Measurements from ENCODE around the gene ZDHHC12. TPM values are rescaled to one million over a fixed set of nuclear protein-coding genes. Genes with fewer than 3 reads are reported as not detected.

The ZDHHC12 gene
- total and polyA plus RNA-seq, 2 of the 8 experiments (the other 6 are each of a cell fraction or from before 2014, with no cell fraction given) = 35.0 to 93.8 TPM

GRCh38 chr9:128735373-128735772 is 11.4 kb upstream of the ZDHHC12 start:
- H2BK120ac ChIP-seq (replicated peaks; ENCODE audit: low read depth, low read length) = no peak overlapping the region
- H3K56ac ChIP-seq (replicated peaks; ENCODE audit: insufficient read length, low read depth, low read length) = no peak overlapping the region
- H2BK15ac ChIP-seq (ENCODE audit: low read length) = no peak overlapping the region
- POLR2A ChIA-PET (ENCODE audit: partially characterized antibody) = interaction anchor here (0.9 to 3.0 kb wide), 7 partner anchors 10 to 99 kb away, joined by 3 to 15 read pairs (median 4); partner anchors contain the start of genes ENDOG and ZDHHC12
- no peak for TF ChIP-seq RXRA (IDR thresholded peaks at IDR 0.05; ENCODE audit: insufficient read depth, low read depth, low read length)
- TF ChIP-seq EP300 (IDR thresholded peaks at IDR 0.05; ENCODE audit: borderline replicate concordance in 1 of 2, low read depth in 2 of 2, low read length in 2 of 2) = no peak
- TF ChIP-seq RFX5 (IDR thresholded peaks at IDR 0.05; ENCODE audit: borderline replicate concordance, low read depth, low read length) = no peak
- no peak overlapping the region for H3K4me2 ChIP-seq (ENCODE audit: insufficient read depth in 1 of 2, low read depth in 2 of 2, low read length in 2 of 2)
- CTCF ChIA-PET (ENCODE audit: partially characterized antibody) = interaction anchor here (0.6 to 6.5 kb wide), 7 partner anchors 11 to 85 kb away, joined by 3 to 104 read pairs (median 5); partner anchors contain the start of gene ZER1
- H2BK5ac ChIP-seq (ENCODE audit: low read depth, low read length) = no peak overlapping the region
- H3K18ac ChIP-seq (ENCODE audit: extremely low read depth, low read length) = no peak overlapping the region
- H2BK20ac ChIP-seq (ENCODE audit: low read length) = no peak overlapping the region
- H2AFZ ChIP-seq (ENCODE audit: low read length) = no peak overlapping the region
- H2BK12ac ChIP-seq (ENCODE audit: low read depth, low read length) = no peak overlapping the region
- no peaks in the 10 kb centered on the region for H3K23me2 ChIP-seq (ENCODE audit: low read depth, low read length)
- FAIRE-seq (no peak), DNase-seq (ENCODE audit: low read depth in 1 of 2, low spot score in 2 of 2) (no peak)
- H4K91ac ChIP-seq (replicated peaks; ENCODE audit: insufficient read length, low read length) = no peak overlapping the region
- no peak overlapping the region for H4K8ac ChIP-seq (ENCODE audit: extremely low read depth, insufficient read depth, low read length)
- H3K27me3 ChIP-seq (replicated peaks in 1 of 4; ENCODE audit: control insufficient read depth in 3 of 4, extremely low read depth in 1 of 4, insufficient read depth in 3 of 4, low read length in 3 of 4) = no peaks in the 10 kb centered on the region
- no peaks in the 10 kb centered on the region for H4K20me1 ChIP-seq (replicated peaks in 1 of 2; ENCODE audit: control insufficient read depth in 1 of 2, insufficient read depth in 2 of 2, low read length in 2 of 2)
- H3K79me1 ChIP-seq (ENCODE audit: low read depth, low read length) = no peaks in the 10 kb centered on the region
- no peaks in the 10 kb centered on the region for H3K9me3 ChIP-seq (ENCODE audit: insufficient read depth in 2 of 2, low read depth in 1 of 2, low read length in 1 of 2)
- H3K4me1 ChIP-seq (replicated peaks in 1 of 4; ENCODE audit: control insufficient read depth in 3 of 4, insufficient read depth in 4 of 4, low read length in 3 of 4) = peaks cover 0 to 1% (median 0%) of the 10 kb centered on the region in 4 experiments; a peak in 1 of 7 replicates
- peaks cover 0 to 5% (median 3%) of the 10 kb centered on the region in 4 experiments; a peak in 2 of 8 replicates for H3K36me3 ChIP-seq (ENCODE audit: control insufficient read depth in 2 of 4, insufficient read depth in 4 of 4, low read length in 3 of 4)
- H3K4me3 ChIP-seq (ENCODE audit: extremely low read depth in 1 of 4, insufficient read depth in 2 of 4, low read depth in 3 of 4, low read length in 4 of 4) = no peak overlapping the region
- no peaks in the 10 kb centered on the region for H3K79me2 ChIP-seq (ENCODE audit: control insufficient read depth in 1 of 2, insufficient read depth in 2 of 2, low read length in 2 of 2)
- no peak overlapping the region for H3K4ac ChIP-seq (replicated peaks; ENCODE audit: insufficient read length, low read depth, low read length)
- no peak overlapping the region for H3K14ac ChIP-seq (ENCODE audit: insufficient read length)
- WGBS, 2 experiments (ENCODE audit: extremely low coverage in 1 of 2, insufficient coverage in 1 of 2, insufficient read length in 1 of 2, insufficient replicate concordance in 2 of 2, low coverage in 1 of 2, low lambda C conversion rate in 2 of 2, missing lambda C conversion rate in 1 of 2) = 86% methylated on average over 1 of the region's 2 CpGs; no CpG with 5 or more reads in 1 of the 2 experiments
- H3K27ac ChIP-seq (ENCODE audit: low read depth, low read length) = no peak overlapping the region
- no peak overlapping the region; a peak in 1 of 7 replicates for H3K9ac ChIP-seq (replicated peaks in 1 of 4; ENCODE audit: extremely low read depth in 1 of 4, low read depth in 3 of 4, low read length in 3 of 4)
- H4K5ac ChIP-seq (ENCODE audit: insufficient read length, low read depth, low read length) = no peak overlapping the region
- H2AK5ac ChIP-seq (ENCODE audit: low read depth, low read length) = no peak overlapping the region
- no peak overlapping the region for H3K23ac ChIP-seq (ENCODE audit: insufficient read length)

All from H1 (cell line).